Thyroid gland (tissue), 4 donors: ENCODE measurements around the gene OR5B2.

ENCODE experiments used
- POLR2A ChIP-seq, 2 donors: fragments of 450-650 bp; IDR thresholded peaks; one replicate each; pipeline ENCODE4 v1.6.1; 2017; ENCODE audit warnings: antibody characterized with exemption in 2 of 2, mild to moderate bottlenecking in 2 of 2, moderate library complexity in 1 of 2
- TF ChIP-seq, protein P1 (sequence below), 6 experiments: fragments of 200-600 bp in 3 of 6; fragments of 450-650 bp in 3 of 6; sonication (generic) in 3 of 6; IDR thresholded peaks; one replicate each; pipeline ENCODE4 v1.5.1; 2016 to 2019; ENCODE audit warnings: antibody characterized with exemption in 6 of 6, mild to moderate bottlenecking in 2 of 6, inconsistent platforms in 1 of 6, moderate library complexity in 1 of 6

DNA sequence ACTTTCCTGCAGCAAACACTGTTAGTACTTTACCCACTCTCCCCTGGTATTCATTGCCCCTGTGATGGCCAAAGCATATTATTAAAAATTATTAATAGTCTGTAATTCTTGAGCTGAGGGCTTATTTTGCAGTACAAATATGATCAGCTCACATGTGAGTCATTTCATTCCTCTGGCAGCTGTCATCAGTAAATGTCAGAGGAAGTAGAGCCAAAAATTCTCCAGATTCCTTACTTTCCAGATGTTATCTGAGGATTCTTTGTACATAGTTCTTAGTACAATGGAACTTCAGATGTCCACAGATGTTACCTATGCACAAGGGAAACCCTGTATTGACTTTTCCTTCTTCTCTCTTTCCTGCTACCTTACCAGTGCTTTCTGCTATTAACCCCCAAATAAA is 33.7 kb downstream of the OR5B2 start:
- TF ChIP-seq, protein P1, sequence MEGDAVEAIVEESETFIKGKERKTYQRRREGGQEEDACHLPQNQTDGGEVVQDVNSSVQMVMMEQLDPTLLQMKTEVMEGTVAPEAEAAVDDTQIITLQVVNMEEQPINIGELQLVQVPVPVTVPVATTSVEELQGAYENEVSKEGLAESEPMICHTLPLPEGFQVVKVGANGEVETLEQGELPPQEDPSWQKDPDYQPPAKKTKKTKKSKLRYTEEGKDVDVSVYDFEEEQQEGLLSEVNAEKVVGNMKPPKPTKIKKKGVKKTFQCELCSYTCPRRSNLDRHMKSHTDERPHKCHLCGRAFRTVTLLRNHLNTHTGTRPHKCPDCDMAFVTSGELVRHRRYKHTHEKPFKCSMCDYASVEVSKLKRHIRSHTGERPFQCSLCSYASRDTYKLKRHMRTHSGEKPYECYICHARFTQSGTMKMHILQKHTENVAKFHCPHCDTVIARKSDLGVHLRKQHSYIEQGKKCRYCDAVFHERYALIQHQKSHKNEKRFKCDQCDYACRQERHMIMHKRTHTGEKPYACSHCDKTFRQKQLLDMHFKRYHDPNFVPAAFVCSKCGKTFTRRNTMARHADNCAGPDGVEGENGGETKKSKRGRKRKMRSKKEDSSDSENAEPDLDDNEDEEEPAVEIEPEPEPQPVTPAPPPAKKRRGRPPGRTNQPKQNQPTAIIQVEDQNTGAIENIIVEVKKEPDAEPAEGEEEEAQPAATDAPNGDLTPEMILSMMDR (IDR thresholded peaks at IDR 0.05) = no peak
- no peak for TF ChIP-seq POLR2A (IDR thresholded peaks at IDR 0.05)
